OCI-LY1 (cell line): ENCODE data around the gene ATP8B1.

Experiments used
- H2AFZ ChIP-seq: fragments of 200-600 bp; sonication (generic), shearing (Covaris generic); 2 replicates; pipeline ENCODE4 v1.6.0; 2014; ENCODE audit warnings: antibody characterized with exemption, mild to moderate bottlenecking, low read length
- H3F3A ChIP-seq: fragments of 200-600 bp; sonication (generic), shearing (Covaris generic); 2 replicates; pipeline ENCODE4 v1.6.0; 2014; ENCODE audit warnings: mild to moderate bottlenecking, antibody characterized with exemption, low read length, moderate library complexity; ENCODE audit not compliant: insufficient read depth
- H3K27ac ChIP-seq: fragments of 200-600 bp; sonication (generic); 2 replicates; pipeline ENCODE4 v1.5.1; 2014; ENCODE audit warnings: low read length, mixed run types, mild to moderate bottlenecking, low read depth; ENCODE audit not compliant: poor library complexity, severe bottlenecking
- H3K27me3 ChIP-seq: fragments of 200-600 bp; sonication (generic); 2 replicates; pipeline ENCODE4 v1.6.0; 2014; ENCODE audit warnings: antibody characterized with exemption, mild to moderate bottlenecking, low read length, moderate library complexity; ENCODE audit not compliant: insufficient read depth
- H3K36me3 ChIP-seq: fragments of 200-600 bp; sonication (generic); 2 replicates; pipeline ENCODE4 v1.6.1; 2014; ENCODE audit warnings: mild to moderate bottlenecking, antibody characterized with exemption, low read length, moderate library complexity, mixed read lengths; ENCODE audit not compliant: insufficient read depth
- H3K4me1 ChIP-seq: fragments of 200-600 bp; sonication (generic); 2 replicates; pipeline ENCODE4 v1.5.1; 2014; ENCODE audit warnings: mild to moderate bottlenecking, low read length, moderate library complexity; ENCODE audit not compliant: insufficient read depth, severe bottlenecking
- H3K4me2 ChIP-seq: fragments of 200-600 bp; sonication (generic), shearing (Covaris generic); 2 replicates; pipeline ENCODE4 v1.6.1; 2014; ENCODE audit warnings: low read length
- H3K4me3 ChIP-seq: fragments of 200-600 bp; sonication (generic); 2 replicates; pipeline ENCODE4 v1.5.1; 2014; ENCODE audit warnings: low read length, low read depth, mild to moderate bottlenecking, mixed read lengths; ENCODE audit not compliant: poor library complexity, severe bottlenecking
- H3K79me2 ChIP-seq: fragments of 200-600 bp; shearing (Covaris generic); 2 replicates; pipeline ENCODE4 v1.6.1; 2016; ENCODE audit warnings: mixed run types, low read length, mixed read lengths; ENCODE audit not compliant: insufficient read depth
- H3K9ac ChIP-seq: fragments of 200-600 bp; sonication (generic), shearing (Covaris generic); 2 replicates; pipeline ENCODE4 v1.6.1; 2014; ENCODE audit warnings: mild to moderate bottlenecking, low read length, mixed read lengths
- H3K9me2 ChIP-seq: fragments of 200-600 bp; sonication (generic), shearing (Covaris generic); 2 replicates; pipeline ENCODE4 v1.6.1; 2014; ENCODE audit warnings: low read depth, mild to moderate bottlenecking, low read length, mixed read lengths
- H3K9me3 ChIP-seq: fragments of 200-600 bp; shearing (Covaris generic); 2 replicates; pipeline ENCODE4 v1.6.1; 2014; ENCODE audit warnings: low read length, mixed read lengths
- H4K20me1 ChIP-seq: fragments of 200-600 bp; sonication (generic), shearing (Covaris generic); 2 replicates; pipeline ENCODE4 v1.6.0; 2016; ENCODE audit warnings: mild to moderate bottlenecking, low read length; ENCODE audit not compliant: insufficient read depth
- EZH2 ChIP-seq: fragments of 200-600 bp; sonication (generic), shearing (Covaris generic); IDR thresholded peaks from 2 replicates; pipeline ENCODE4 v1.8.0; 2017; ENCODE audit warnings: borderline replicate concordance, mixed run types, mild to moderate bottlenecking, antibody characterized with exemption, low read length, moderate library complexity, mixed read lengths
- TF ChIP-seq, protein P1 (sequence below): fragments of 200-600 bp; sonication (generic), shearing (Covaris generic); IDR thresholded peaks from 2 replicates; pipeline ENCODE4 v1.5.1; 2017; ENCODE audit warnings: mild to moderate bottlenecking, antibody characterized with exemption, low read length, moderate library complexity, mixed read lengths

ATP8B1 gene

GRCh38 chr18:57687970-57688369 is 115.1 kb downstream of the ATP8B1 start:
- Histone ChIP-seq H3K27ac (no peak overlapping the region), H3K9me3 (no peaks in the 10 kb centered on the region), H3F3A (no peaks in the 10 kb centered on the region), H3K36me3 (no peaks in the 10 kb centered on the region), H3K4me1 (no peaks in the 10 kb centered on the region), H3K4me2 (no peak overlapping the region), H3K9ac (no peak overlapping the region), H3K27me3 (no peaks in the 10 kb centered on the region), H3K9me2 (no peaks in the 10 kb centered on the region), H2AFZ (no peak overlapping the region), H3K4me3 (no peak overlapping the region), H3K79me2 (0 out of 2 replicates have a peak, but pooled peaks cover 8% of the 10 kb centered on the region), H4K20me1 (no peaks in the 10 kb centered on the region)
- no peak for TF ChIP-seq EZH2
- TF ChIP-seq, protein P1, sequence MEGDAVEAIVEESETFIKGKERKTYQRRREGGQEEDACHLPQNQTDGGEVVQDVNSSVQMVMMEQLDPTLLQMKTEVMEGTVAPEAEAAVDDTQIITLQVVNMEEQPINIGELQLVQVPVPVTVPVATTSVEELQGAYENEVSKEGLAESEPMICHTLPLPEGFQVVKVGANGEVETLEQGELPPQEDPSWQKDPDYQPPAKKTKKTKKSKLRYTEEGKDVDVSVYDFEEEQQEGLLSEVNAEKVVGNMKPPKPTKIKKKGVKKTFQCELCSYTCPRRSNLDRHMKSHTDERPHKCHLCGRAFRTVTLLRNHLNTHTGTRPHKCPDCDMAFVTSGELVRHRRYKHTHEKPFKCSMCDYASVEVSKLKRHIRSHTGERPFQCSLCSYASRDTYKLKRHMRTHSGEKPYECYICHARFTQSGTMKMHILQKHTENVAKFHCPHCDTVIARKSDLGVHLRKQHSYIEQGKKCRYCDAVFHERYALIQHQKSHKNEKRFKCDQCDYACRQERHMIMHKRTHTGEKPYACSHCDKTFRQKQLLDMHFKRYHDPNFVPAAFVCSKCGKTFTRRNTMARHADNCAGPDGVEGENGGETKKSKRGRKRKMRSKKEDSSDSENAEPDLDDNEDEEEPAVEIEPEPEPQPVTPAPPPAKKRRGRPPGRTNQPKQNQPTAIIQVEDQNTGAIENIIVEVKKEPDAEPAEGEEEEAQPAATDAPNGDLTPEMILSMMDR = no peak

GRCh38 chr18:57683470-57683869 is 119.6 kb downstream of the ATP8B1 start:
- H3K27me3 ChIP-seq = no peaks in the 10 kb centered on the region
- no peak overlapping the region for H3K27ac ChIP-seq
- no peaks in the 10 kb centered on the region for H3K4me1 ChIP-seq
- no peaks in the 10 kb centered on the region for H4K20me1 ChIP-seq
- no peak for TF ChIP-seq EZH2
- TF ChIP-seq, protein P1 = no peak
- no peak overlapping the region for H3K4me2 ChIP-seq
- H3K9me3 ChIP-seq = no peaks in the 10 kb centered on the region
- no peak overlapping the region for H3K9ac ChIP-seq
- no peaks in the 10 kb centered on the region for H3K9me2 ChIP-seq
- H3F3A ChIP-seq = no peaks in the 10 kb centered on the region
- no peak overlapping the region for H3K4me3 ChIP-seq
- H3K36me3 ChIP-seq = no peaks in the 10 kb centered on the region
- no peak overlapping the region for H2AFZ ChIP-seq
- 0 out of 2 replicates have a peak, but pooled peaks cover 8% of the 10 kb centered on the region for H3K79me2 ChIP-seq

- Histone ChIP-seq H3K4me1 (no peaks in the 10 kb centered on the region), H3K4me2 (no peak overlapping the region), H3K36me3 (no peaks in the 10 kb centered on the region), H4K20me1 (no peaks in the 10 kb centered on the region), H3K4me3 (no peak overlapping the region), H3K79me2 (no peaks in the 10 kb centered on the region; the same call in 1 of the 2 replicates), H3K9me3 (peaks cover 3% of the 10 kb centered on the region; the same call in 1 of the 2 replicates), H3K27ac (no peak overlapping the region), H3K9ac (no peak overlapping the region), H2AFZ (no peak overlapping the region), H3K9me2 (no peaks in the 10 kb centered on the region), H3K27me3 (no peaks in the 10 kb centered on the region), H3F3A (no peaks in the 10 kb centered on the region)
- TF ChIP-seq EZH2 = no peak
- TF ChIP-seq, protein P1 = no peak
These were observed 125.6 kb downstream of the ATP8B1 start for GRCh38 chr18:57677262-57678211.
